ENCODE measurements around the gene ZNF785.

Gene ZNF785

GRCh38 chr16:30626236-30626635 is 40.7 kb upstream of the ZNF785 start:
- Histone ChIP-seq H3K14ac (ENCODE audit: low read length) (no peak overlapping the region), H3K4me3 (ENCODE audit: low read depth, low read length) (no peak overlapping the region), H3K36me3 (ENCODE audit: control insufficient read depth in 1 of 2, insufficient read depth in 2 of 2, low read length in 2 of 2) (no peaks in the 10 kb centered on the region), H3K79me2 (ENCODE audit: control insufficient read depth, insufficient read depth, low read length, poor library complexity) (no peaks in the 10 kb centered on the region), H2BK120ac (ENCODE audit: insufficient read depth, low read length, poor library complexity) (no peak overlapping the region), H3K27ac (ENCODE audit: low read depth, low read length) (no peak overlapping the region), H2BK12ac (ENCODE audit: low read length) (no peak overlapping the region), H3K18ac (ENCODE audit: low read length) (no peak overlapping the region), H3K9me3 (ENCODE audit: insufficient read depth, low read depth, low read length) (peaks cover 6% of the 10 kb centered on the region), H4K8ac (ENCODE audit: low read depth, low read length) (no peak overlapping the region), H3K23ac (ENCODE audit: low read length) (no peak overlapping the region), H3K9ac (ENCODE audit: low read length) (no peak overlapping the region), H4K12ac (ENCODE audit: low read depth, low read length) (no peak overlapping the region), H2AK5ac (ENCODE audit: low read length) (no peak overlapping the region), H4K91ac (ENCODE audit: low read depth, low read length) (no peak overlapping the region), H2AFZ (ENCODE audit: insufficient read depth, low read length, poor library complexity) (no peak overlapping the region), H3K4me1 (ENCODE audit: control insufficient read depth in 1 of 2, insufficient read depth in 2 of 2, low read length in 2 of 2) (no peaks in the 10 kb centered on the region), H3K4me2 (ENCODE audit: low read length) (no peak overlapping the region), H3K27me3 (ENCODE audit: insufficient read depth, low read length) (no peaks in the 10 kb centered on the region), H3K79me1 (ENCODE audit: low read length) (no peaks in the 10 kb centered on the region), H2BK5ac (ENCODE audit: low read depth, low read length, poor library complexity) (no peak overlapping the region), H3K4ac (ENCODE audit: low read depth, low read length) (no peak overlapping the region)
- DNase-seq, result peak in 1 of 2 donors; percentile 25
- no CpG with 5 or more reads among the region's 9 CpGs for WGBS (ENCODE audit: extremely low coverage, insufficient coverage, insufficient read length)

- Histone ChIP-seq H4K12ac (ENCODE audit: low read depth, low read length) (no peak overlapping the region), H3K4me1 (ENCODE audit: control insufficient read depth in 1 of 2, insufficient read depth in 2 of 2, low read length in 2 of 2) (no peaks in the 10 kb centered on the region), H3K27ac (ENCODE audit: low read depth, low read length) (no peak overlapping the region), H4K91ac (ENCODE audit: low read depth, low read length) (no peak overlapping the region), H3K14ac (ENCODE audit: low read length) (no peak overlapping the region), H3K79me1 (ENCODE audit: low read length) (no peaks in the 10 kb centered on the region), H3K4ac (ENCODE audit: low read depth, low read length) (no peak overlapping the region), H3K9me3 (ENCODE audit: insufficient read depth, low read depth, low read length) (peaks cover 8% of the 10 kb centered on the region), H2AK5ac (ENCODE audit: low read length) (no peak overlapping the region), H3K36me3 (ENCODE audit: control insufficient read depth in 1 of 2, insufficient read depth in 2 of 2, low read length in 2 of 2) (no peaks in the 10 kb centered on the region), H3K79me2 (ENCODE audit: control insufficient read depth, insufficient read depth, low read length, poor library complexity) (no peaks in the 10 kb centered on the region), H3K4me3 (ENCODE audit: low read depth, low read length) (no peak overlapping the region), H2BK5ac (ENCODE audit: low read depth, low read length, poor library complexity) (no peak overlapping the region), H3K27me3 (ENCODE audit: insufficient read depth, low read length) (no peaks in the 10 kb centered on the region), H3K18ac (ENCODE audit: low read length) (no peak overlapping the region), H2AFZ (ENCODE audit: insufficient read depth, low read length, poor library complexity) (no peak overlapping the region), H2BK12ac (ENCODE audit: low read length) (no peak overlapping the region), H3K9ac (ENCODE audit: low read length) (no peak overlapping the region), H2BK120ac (ENCODE audit: insufficient read depth, low read length, poor library complexity) (no peak overlapping the region), H4K8ac (ENCODE audit: low read depth, low read length) (no peak overlapping the region), H3K23ac (ENCODE audit: low read length) (no peak overlapping the region), H3K4me2 (ENCODE audit: low read length) (no peak overlapping the region)
- DNase-seq, result peak; percentile 89 to 92
- WGBS (ENCODE audit: extremely low coverage, insufficient coverage, insufficient read length), result no CpG with 5 or more reads among the region's 11 CpGs
Measured at GRCh38 chr16:30623536-30624283, 38.2 kb upstream of the ZNF785 start.

- DNase-seq, result peak; percentile 70 to 86
- H3K79me2 ChIP-seq (ENCODE audit: control insufficient read depth, insufficient read depth, low read length, poor library complexity), result no peaks in the 10 kb centered on the region
- no peak overlapping the region for H2AFZ ChIP-seq (ENCODE audit: insufficient read depth, low read length, poor library complexity)
- H3K27ac ChIP-seq (ENCODE audit: low read depth, low read length), result no peak overlapping the region
- no peak overlapping the region for H3K4me2 ChIP-seq (ENCODE audit: low read length)
- no peak overlapping the region for H3K4me3 ChIP-seq (ENCODE audit: low read depth, low read length)
- H2BK5ac ChIP-seq (ENCODE audit: low read depth, low read length, poor library complexity), result no peak overlapping the region
- no peaks in the 10 kb centered on the region for H3K27me3 ChIP-seq (ENCODE audit: insufficient read depth, low read length)
- H2BK120ac ChIP-seq (ENCODE audit: insufficient read depth, low read length, poor library complexity), result no peak overlapping the region
- H3K4ac ChIP-seq (ENCODE audit: low read depth, low read length), result no peak overlapping the region
- no CpG with 5 or more reads among the region's 10 CpGs for WGBS (ENCODE audit: extremely low coverage, insufficient coverage, insufficient read length)
- no peak overlapping the region for H3K14ac ChIP-seq (ENCODE audit: low read length)
- H4K12ac ChIP-seq (ENCODE audit: low read depth, low read length), result no peak overlapping the region
- no peak overlapping the region for H2BK12ac ChIP-seq (ENCODE audit: low read length)
- H3K23ac ChIP-seq (ENCODE audit: low read length), result no peak overlapping the region
- H3K4me1 ChIP-seq (ENCODE audit: control insufficient read depth in 1 of 2, insufficient read depth in 2 of 2, low read length in 2 of 2), result no peaks in the 10 kb centered on the region
- H3K36me3 ChIP-seq (ENCODE audit: control insufficient read depth in 1 of 2, insufficient read depth in 2 of 2, low read length in 2 of 2), result no peaks in the 10 kb centered on the region
- no peak overlapping the region for H4K91ac ChIP-seq (ENCODE audit: low read depth, low read length)
- H3K9me3 ChIP-seq (ENCODE audit: insufficient read depth, low read depth, low read length), result peaks cover 11% of the 10 kb centered on the region
- no peak overlapping the region for H3K18ac ChIP-seq (ENCODE audit: low read length)
- no peaks in the 10 kb centered on the region for H3K79me1 ChIP-seq (ENCODE audit: low read length)
- H3K9ac ChIP-seq (ENCODE audit: low read length), result no peak overlapping the region
- no peak overlapping the region for H2AK5ac ChIP-seq (ENCODE audit: low read length)
- H4K8ac ChIP-seq (ENCODE audit: low read depth, low read length), result no peak overlapping the region
Measured at GRCh38 chr16:30622455-30623032, 37.0 kb upstream of the ZNF785 start.

GRCh38 chr16:30621765-30622164 is 36.3 kb upstream of the ZNF785 start:
- no peak overlapping the region for H2AK5ac ChIP-seq (ENCODE audit: low read length)

More at GRCh38 chr16:30621765-30622164, 36.3 kb upstream of the ZNF785 start:
- Histone ChIP-seq H3K9ac (ENCODE audit: low read length) (no peak overlapping the region), H3K79me2 (ENCODE audit: control insufficient read depth, insufficient read depth, low read length, poor library complexity) (no peaks in the 10 kb centered on the region), H3K27me3 (ENCODE audit: insufficient read depth, low read length) (no peaks in the 10 kb centered on the region), H3K23ac (ENCODE audit: low read length) (no peak overlapping the region), H2BK12ac (ENCODE audit: low read length) (no peak overlapping the region), H3K4me2 (ENCODE audit: low read length) (no peak overlapping the region), H3K79me1 (ENCODE audit: low read length) (no peaks in the 10 kb centered on the region), H4K12ac (ENCODE audit: low read depth, low read length) (no peak overlapping the region), H3K18ac (ENCODE audit: low read length) (no peak overlapping the region), H3K14ac (ENCODE audit: low read length) (no peak overlapping the region), H4K91ac (ENCODE audit: low read depth, low read length) (no peak overlapping the region), H3K27ac (ENCODE audit: low read depth, low read length) (no peak overlapping the region), H2AFZ (ENCODE audit: insufficient read depth, low read length, poor library complexity) (no peak overlapping the region), H3K4me1 (ENCODE audit: control insufficient read depth in 1 of 2, insufficient read depth in 2 of 2, low read length in 2 of 2) (no peaks in the 10 kb centered on the region), H2BK5ac (ENCODE audit: low read depth, low read length, poor library complexity) (no peak overlapping the region), H3K36me3 (ENCODE audit: control insufficient read depth in 1 of 2, insufficient read depth in 2 of 2, low read length in 2 of 2) (no peaks in the 10 kb centered on the region), H3K4ac (ENCODE audit: low read depth, low read length) (no peak overlapping the region), H4K8ac (ENCODE audit: low read depth, low read length) (no peak overlapping the region), H2BK120ac (ENCODE audit: insufficient read depth, low read length, poor library complexity) (no peak overlapping the region), H3K4me3 (ENCODE audit: low read depth, low read length) (no peak overlapping the region), H3K9me3 (ENCODE audit: insufficient read depth, low read depth, low read length) (peaks cover 11% of the 10 kb centered on the region)
- no peak for DNase-seq
- no CpG with 5 or more reads among the region's 5 CpGs for WGBS (ENCODE audit: extremely low coverage, insufficient coverage, insufficient read length)

All from trophoblast cell (in vitro differentiated cells and primary cell).